Endothelial cell of umbilical vein (primary cell): ENCODE results near the gene LCNL1. TPM values are rescaled to one million over a fixed set of nuclear protein-coding genes. Genes with fewer than 3 reads are reported as not detected.

ENCODE experiments used
- BruUV-seq: library from RNA; stranded (reverse); fragments of 400-500 nt; replicated peaks from 2 replicates; lab custom pipeline; 2021; lab: Mats Ljungman, UMichigan
- CTCF ChIA-PET: fragments of 300-600, 350-600 bp; sonication (Branson Sonifier 250); formaldehyde crosslinking; loops from one replicate; lab custom pipeline; 2021; ENCODE audit warnings: antibody characterized with exemption, inconsistent platforms; lab: Charles Lee
- POLR2A ChIA-PET: fragments of 300-600, 350-600 bp; sonication (Branson Sonifier 250); formaldehyde crosslinking; loops from one replicate; lab custom pipeline; 2021; ENCODE audit warnings: antibody characterized with exemption, inconsistent platforms; lab: Charles Lee
- DNase-seq: peaks from one replicate; pipeline ENCODE4 v3.0.0-alpha.2; 2011; ENCODE audit warnings: low read depth, low spot score
- FAIRE-seq: peaks from 2 replicates; lab custom pipeline; 2011; peaks lifted over from hg19 to GRCh38; lab: Jason Lieb, UNC
- H2AFZ ChIP-seq: 2 replicates; pipeline ENCODE4 v1.6.0; 2012; ENCODE audit warnings: low read depth, low read length, control low read depth, inconsistent platforms
- H3K27ac ChIP-seq: 2 replicates; pipeline ENCODE4 v1.5.1; 2011; ENCODE audit warnings: low read depth, mild to moderate bottlenecking, control low read depth, low read length, moderate library complexity; ENCODE audit not compliant: insufficient read depth
- H3K27me3 ChIP-seq, 2 experiments: 2 replicates each; pipeline versions ENCODE4 v1.6.0 to v1.6.1; 2011; ENCODE audit warnings: low read length in 2 of 2, mixed read lengths in 1 of 2; ENCODE audit not compliant: control insufficient read depth in 2 of 2, insufficient read depth in 2 of 2
- H3K36me3 ChIP-seq, 2 experiments: 2 replicates in 1 of 2; 3 replicates in 1 of 2; pipeline ENCODE4 v1.5.1; 2011; ENCODE audit warnings: low read length in 2 of 2, mild to moderate bottlenecking in 1 of 2, moderate library complexity in 1 of 2; ENCODE audit not compliant: control insufficient read depth in 2 of 2, insufficient read depth in 2 of 2; ENCODE audit errors: extremely low read depth in 1 of 2
- H3K4me1 ChIP-seq: 3 replicates; pipeline ENCODE4 v1.5.1; 2011; ENCODE audit warnings: mild to moderate bottlenecking, low read length; ENCODE audit not compliant: control insufficient read depth, insufficient read depth; ENCODE audit errors: extremely low read depth
- H3K4me2 ChIP-seq: 2 replicates; pipeline ENCODE4 v1.6.1; 2011; ENCODE audit warnings: low read length, control low read depth, mixed read lengths; ENCODE audit not compliant: insufficient read depth
- H3K4me3 ChIP-seq, 3 experiments: fragments of 200-600 bp in 1 of 3; sonication (generic), shearing (Covaris generic) in 1 of 3; replicated peaks in 1 of 3; 2 replicates each; pipeline ENCODE4 v1.5.1; 2011 to 2016; ENCODE audit warnings: control low read depth in 3 of 3, low read length in 3 of 3, mild to moderate bottlenecking in 2 of 3, inconsistent platforms in 1 of 3, low read depth in 1 of 3, moderate library complexity in 1 of 3; ENCODE audit not compliant: insufficient read depth in 1 of 3
- H3K79me2 ChIP-seq: 2 replicates; pipeline ENCODE4 v1.6.0; 2012; ENCODE audit warnings: low read length, inconsistent platforms; ENCODE audit not compliant: control insufficient read depth, insufficient read depth
- H3K9ac ChIP-seq: replicated peaks from 2 replicates; pipeline ENCODE3; 2011; ENCODE audit warnings: low read length, control low read depth; ENCODE audit not compliant: insufficient read depth; ENCODE audit errors: extremely low read depth
- H3K9me1 ChIP-seq: replicated peaks from 3 replicates; pipeline ENCODE4 v1.6.0; 2011; ENCODE audit warnings: mild to moderate bottlenecking, low read length; ENCODE audit not compliant: control insufficient read depth, insufficient read depth; ENCODE audit errors: extremely low read depth
- H3K9me3 ChIP-seq: replicated peaks from 2 replicates; pipeline ENCODE4 v1.5.1; 2012; ENCODE audit warnings: low read length, inconsistent platforms; ENCODE audit not compliant: control insufficient read depth, insufficient read depth
- H4K20me1 ChIP-seq: replicated peaks from 2 replicates; pipeline ENCODE3; 2011; ENCODE audit warnings: mild to moderate bottlenecking, low read length; ENCODE audit not compliant: control insufficient read depth, insufficient read depth; ENCODE audit errors: extremely low read depth
- EZH2 ChIP-seq: IDR thresholded peaks from 2 replicates; pipeline ENCODE4 v1.6.1; 2012; ENCODE audit warnings: borderline replicate concordance, low read depth, mild to moderate bottlenecking, moderate library complexity, low read length, inconsistent platforms; ENCODE audit not compliant: severe bottlenecking
- FOS ChIP-seq: IDR thresholded peaks from 2 replicates; pipeline ENCODE4 v1.6.1; 2011; ENCODE audit warnings: mild to moderate bottlenecking, low read length, moderate library complexity, borderline replicate concordance; ENCODE audit not compliant: insufficient read depth
- GATA2 ChIP-seq: IDR thresholded peaks from 2 replicates; pipeline ENCODE4 v1.7.0; 2011; ENCODE audit warnings: low read depth, mild to moderate bottlenecking, moderate library complexity, mixed read lengths, low read length; ENCODE audit not compliant: insufficient read length, insufficient read depth
- JUN ChIP-seq: IDR thresholded peaks from 2 replicates; pipeline ENCODE4 v1.6.1; 2011; ENCODE audit warnings: borderline replicate concordance, low read depth; ENCODE audit not compliant: insufficient read length, insufficient read depth
- MYC ChIP-seq: IDR thresholded peaks from one replicate; pipeline ENCODE4 v1.6.1; 2011; ENCODE audit warnings: mild to moderate bottlenecking, low read depth, low read length
- POLR2A ChIP-seq: IDR thresholded peaks from 2 replicates; pipeline ENCODE4 v1.6.1; 2012; ENCODE audit warnings: low read depth, mild to moderate bottlenecking, control low read depth, low read length
- POLR2AphosphoS5 ChIP-seq: IDR thresholded peaks from 2 replicates; pipeline ENCODE4 v1.6.1; 2012; ENCODE audit warnings: low read depth, mild to moderate bottlenecking, control low read depth, low read length, moderate library complexity; ENCODE audit not compliant: insufficient read depth
- dilution Hi-C: fragments of 300-500 bp; cut with MboI; formaldehyde crosslinking; loops from one replicate; pipeline ENCODE4 v1.15.0; 2019; ENCODE audit warnings: low sequenced_read_pairs; ENCODE audit not compliant: extremely low pct_ligation_motif_present
- intact Hi-C: fragments of 100-400 bp; cut with micrococcal nuclease; formaldehyde crosslinking; loops from one replicate; pipeline ENCODE4 v1.10.0; 2022
- polyA plus RNA-seq, 4 experiments: library from polyadenylated mRNA; depleted of rRNA in 3 of 4; stranded (reverse) in 3 of 4; unstranded in 1 of 4; fragments of >200 nt; gene quantifications; 2 replicates each; pipeline versions ENCODE4 v1.2.1 to v1.2.3, GENCODE V29; 2011 to 2012; ENCODE audit warnings: missing spikeins in 1 of 4
- total RNA-seq: library from RNA; stranded (reverse); gene quantifications from 2 replicates; pipeline ENCODE4 v1.2.3, GENCODE V29; 2021
- TF ChIP-seq, protein P1 (sequence below), 2 donors: IDR thresholded peaks; 1 replicate in 1 of 2; 2 replicates in 1 of 2; pipeline ENCODE4 v1.5.1; 2011; ENCODE audit warnings: low read length in 2 of 2, mild to moderate bottlenecking in 2 of 2, moderate library complexity in 2 of 2, control low read depth in 1 of 2, inconsistent platforms in 1 of 2, low read depth in 1 of 2; ENCODE audit not compliant: insufficient read depth in 1 of 2; ENCODE audit errors: extremely low read depth in 1 of 2
- TF ChIP-seq, protein P2 (sequence below): IDR thresholded peaks from 2 replicates; pipeline ENCODE4 v1.6.1; 2011; ENCODE audit not compliant: insufficient read depth, insufficient read length

LCNL1 gene
- total and polyA plus RNA-seq, 2 donors (not counting 3 experiments of a cell fraction or from before 2014, with no cell fraction given) = not detected

DNA sequence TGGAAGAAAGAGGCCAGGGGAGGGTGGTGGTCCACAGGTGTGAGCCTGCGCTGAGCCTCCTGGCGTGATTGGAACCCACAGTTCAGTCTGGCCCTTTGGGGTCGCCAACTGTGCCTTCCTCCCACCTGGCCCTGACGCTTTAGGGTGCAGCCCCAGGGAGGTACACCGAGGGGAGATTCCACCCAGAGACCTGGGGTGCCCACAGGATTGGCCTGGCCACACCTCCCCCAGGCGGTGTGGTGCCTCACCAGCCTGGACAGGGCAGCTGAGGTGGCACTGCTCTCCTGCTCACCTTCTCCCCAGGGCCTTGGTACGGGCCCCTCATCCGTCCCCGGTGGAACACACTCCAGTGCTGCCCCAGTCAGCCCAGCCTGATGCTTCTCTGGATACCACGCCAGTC is 14.6 kb downstream of the LCNL1 start:
- no peaks in the 10 kb centered on the region for H3K36me3 ChIP-seq
- intact Hi-C loops (loop anchor here (5.0 kb wide), 1 partner anchor 155 kb away; the partner anchor contains the start of gene AJM1), dilution Hi-C loops (no loop called here)
- H3K4me2 ChIP-seq = peak overlapping the region; percentile 6
- H3K27me3 ChIP-seq = no peaks in the 10 kb centered on the region
- peak overlapping the region; percentile 64 for H2AFZ ChIP-seq
- no TSS peak for BruUV-seq
- peak overlapping the region; percentile 33 for H3K27ac ChIP-seq
- H3K79me2 ChIP-seq = peaks cover 9% of the 10 kb centered on the region
- H3K4me3 ChIP-seq = no peak overlapping the region
- DNase-seq = no peak
- no peaks in the 10 kb centered on the region for H3K9me3 ChIP-seq
- no peaks in the 10 kb centered on the region for H4K20me1 ChIP-seq
- CTCF ChIA-PET = interaction anchor here (0.7 to 2.7 kb wide), 10 partner anchors 12 to 207 kb away, joined by 3 to 27 read pairs (median 3); partner anchors contain the start of genes AJM1, NPDC1 and TMEM141
- H3K9me1 ChIP-seq = no peaks in the 10 kb centered on the region
- H3K9ac ChIP-seq = no peak overlapping the region
- FAIRE-seq = no peak
- peaks cover 32% of the 10 kb centered on the region for H3K4me1 ChIP-seq
- POLR2A ChIA-PET = no interaction called here
- no peak for TF ChIP-seq MYC
- no peak for TF ChIP-seq FOS
- TF ChIP-seq EZH2 = no peak
- no peak for TF ChIP-seq GATA2
- TF ChIP-seq POLR2AphosphoS5 = no peak
- TF ChIP-seq, protein P1, sequence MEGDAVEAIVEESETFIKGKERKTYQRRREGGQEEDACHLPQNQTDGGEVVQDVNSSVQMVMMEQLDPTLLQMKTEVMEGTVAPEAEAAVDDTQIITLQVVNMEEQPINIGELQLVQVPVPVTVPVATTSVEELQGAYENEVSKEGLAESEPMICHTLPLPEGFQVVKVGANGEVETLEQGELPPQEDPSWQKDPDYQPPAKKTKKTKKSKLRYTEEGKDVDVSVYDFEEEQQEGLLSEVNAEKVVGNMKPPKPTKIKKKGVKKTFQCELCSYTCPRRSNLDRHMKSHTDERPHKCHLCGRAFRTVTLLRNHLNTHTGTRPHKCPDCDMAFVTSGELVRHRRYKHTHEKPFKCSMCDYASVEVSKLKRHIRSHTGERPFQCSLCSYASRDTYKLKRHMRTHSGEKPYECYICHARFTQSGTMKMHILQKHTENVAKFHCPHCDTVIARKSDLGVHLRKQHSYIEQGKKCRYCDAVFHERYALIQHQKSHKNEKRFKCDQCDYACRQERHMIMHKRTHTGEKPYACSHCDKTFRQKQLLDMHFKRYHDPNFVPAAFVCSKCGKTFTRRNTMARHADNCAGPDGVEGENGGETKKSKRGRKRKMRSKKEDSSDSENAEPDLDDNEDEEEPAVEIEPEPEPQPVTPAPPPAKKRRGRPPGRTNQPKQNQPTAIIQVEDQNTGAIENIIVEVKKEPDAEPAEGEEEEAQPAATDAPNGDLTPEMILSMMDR (IDR thresholded peaks at IDR 0.05; ENCODE audit: extremely low read depth in 1 of 2, insufficient read depth in 1 of 2, low read depth in 1 of 2, low read length in 2 of 2) = no peak
- no peak for TF ChIP-seq POLR2A
- TF ChIP-seq, protein P2, sequence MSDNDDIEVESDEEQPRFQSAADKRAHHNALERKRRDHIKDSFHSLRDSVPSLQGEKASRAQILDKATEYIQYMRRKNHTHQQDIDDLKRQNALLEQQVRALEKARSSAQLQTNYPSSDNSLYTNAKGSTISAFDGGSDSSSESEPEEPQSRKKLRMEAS = no peak
- no peak for TF ChIP-seq JUN
